T1000 (cell line): ENCODE results near the gene KCNH5.

ENCODE experiments used
- DNase-seq: peaks from one replicate; lab custom pipeline; 2025; ENCODE audit warnings: mixed read lengths; lab: John Stamatoyannopoulos, UW

Gene KCNH5

DNA sequence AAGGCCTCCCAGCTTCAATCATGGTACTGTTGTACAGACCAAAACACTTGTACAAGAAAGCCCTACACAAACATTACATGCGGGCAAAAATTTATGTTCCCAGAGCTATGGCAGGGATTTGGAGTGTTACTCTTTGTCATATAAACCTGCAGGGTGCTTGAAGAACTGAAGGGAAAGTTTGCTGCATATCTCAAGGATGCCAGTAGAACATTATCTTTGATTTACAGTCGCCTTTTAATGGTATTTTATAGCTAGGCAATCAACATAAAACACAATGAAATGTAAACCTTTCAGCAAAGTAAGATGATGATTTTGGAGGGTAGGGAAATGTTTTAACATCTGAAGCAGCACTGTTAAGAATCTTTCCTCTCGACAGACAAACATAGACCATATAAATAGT is 305.6 kb downstream of the KCNH5 start:
- DNase-seq = no peak

GRCh38 chr14:62736048-62737043 is 308.9 kb downstream of the KCNH5 start:
- no peak for DNase-seq

DNA sequence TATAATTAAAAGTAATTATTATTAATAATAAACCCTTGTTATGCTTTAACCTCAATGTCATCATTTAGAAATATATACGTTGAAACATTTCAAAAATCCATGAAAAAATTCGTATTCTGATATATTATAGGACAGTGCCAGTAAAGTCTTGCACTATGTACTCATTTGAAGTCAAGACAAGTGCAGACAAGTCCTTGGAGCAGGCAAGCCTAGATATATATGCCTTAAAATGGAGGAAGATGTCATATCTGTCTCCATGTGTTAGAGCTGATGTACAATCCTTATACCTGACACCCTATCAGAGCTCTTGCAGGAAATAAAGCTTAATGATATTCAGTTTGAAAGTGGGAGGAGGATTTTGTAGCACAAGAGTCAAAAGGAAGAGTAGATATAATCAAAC is 310.4 kb downstream of the KCNH5 start:
- DNase-seq = no peak

GRCh38 chr14:62722406-62722805 is 322.9 kb downstream of the KCNH5 start:
- no peak for DNase-seq

DNA sequence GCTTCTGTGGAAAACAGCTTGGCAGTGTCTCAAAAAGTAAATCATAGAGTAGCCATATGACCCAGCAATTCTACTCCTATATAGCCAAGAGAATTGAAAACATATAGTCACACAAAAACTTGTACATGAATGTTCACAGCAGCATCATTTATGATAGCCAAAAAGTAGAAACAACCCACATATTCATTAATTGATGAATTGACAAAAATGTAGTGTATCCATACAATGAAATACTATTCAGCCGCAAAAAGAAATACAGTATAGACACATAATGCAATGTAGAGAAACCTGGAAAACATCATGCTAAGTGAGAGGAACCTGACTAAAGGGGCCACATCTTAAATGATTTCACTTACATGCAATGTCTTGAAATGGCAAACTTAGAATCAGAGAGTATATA is 326.6 kb downstream of the KCNH5 start:
- DNase-seq = no peak

GRCh38 chr14:62711351-62712023 is 333.8 kb downstream of the KCNH5 start:
- DNase-seq = no peak

- no peak for DNase-seq
Measured at GRCh38 chr14:62710811-62711210, 334.4 kb downstream of the KCNH5 start.

DNA sequence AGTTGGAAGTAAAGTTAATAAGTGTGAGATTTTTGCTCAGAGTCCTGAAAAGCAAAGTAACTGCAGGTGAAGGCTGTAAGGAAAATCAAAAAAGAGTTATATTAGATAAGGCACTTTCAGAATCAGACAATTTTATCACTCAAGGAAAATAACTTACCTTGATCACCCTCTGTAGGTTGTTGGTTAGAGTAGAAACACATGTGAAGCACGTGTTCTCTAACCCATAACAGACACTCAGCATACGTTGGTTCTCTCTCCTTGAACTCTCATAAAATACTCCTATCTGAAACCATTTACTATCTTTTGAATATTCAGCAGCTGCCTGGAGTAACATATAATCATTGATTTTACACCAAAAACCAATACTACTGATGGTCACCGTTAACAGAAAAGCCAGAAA is 335.5 kb downstream of the KCNH5 start:
- no peak for DNase-seq

DNA sequence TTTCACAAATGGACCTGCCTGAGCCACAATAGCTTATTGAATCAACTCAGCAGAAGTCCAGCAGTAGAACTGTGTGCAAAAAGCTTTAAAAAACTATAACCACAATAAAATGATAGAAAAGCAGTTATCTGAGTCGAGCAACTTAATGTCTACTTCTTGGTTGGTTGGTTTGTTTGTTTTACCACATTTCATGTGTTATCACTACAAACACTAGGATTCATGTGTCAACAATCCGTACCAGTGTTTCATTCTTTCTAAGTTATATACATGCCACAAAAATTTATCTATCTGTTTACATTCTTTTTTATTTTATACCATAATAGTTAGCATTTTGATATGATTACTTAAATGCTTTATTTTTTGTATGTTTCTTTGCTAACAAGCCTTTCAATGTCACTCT is 339.0 kb downstream of the KCNH5 start:
- no peak for DNase-seq

- DNase-seq = no peak
Measured at GRCh38 chr14:62697461-62697860, 347.8 kb downstream of the KCNH5 start.

GRCh38 chr14:62696929-62697328 is 348.3 kb downstream of the KCNH5 start:
- DNase-seq = no peak

DNA sequence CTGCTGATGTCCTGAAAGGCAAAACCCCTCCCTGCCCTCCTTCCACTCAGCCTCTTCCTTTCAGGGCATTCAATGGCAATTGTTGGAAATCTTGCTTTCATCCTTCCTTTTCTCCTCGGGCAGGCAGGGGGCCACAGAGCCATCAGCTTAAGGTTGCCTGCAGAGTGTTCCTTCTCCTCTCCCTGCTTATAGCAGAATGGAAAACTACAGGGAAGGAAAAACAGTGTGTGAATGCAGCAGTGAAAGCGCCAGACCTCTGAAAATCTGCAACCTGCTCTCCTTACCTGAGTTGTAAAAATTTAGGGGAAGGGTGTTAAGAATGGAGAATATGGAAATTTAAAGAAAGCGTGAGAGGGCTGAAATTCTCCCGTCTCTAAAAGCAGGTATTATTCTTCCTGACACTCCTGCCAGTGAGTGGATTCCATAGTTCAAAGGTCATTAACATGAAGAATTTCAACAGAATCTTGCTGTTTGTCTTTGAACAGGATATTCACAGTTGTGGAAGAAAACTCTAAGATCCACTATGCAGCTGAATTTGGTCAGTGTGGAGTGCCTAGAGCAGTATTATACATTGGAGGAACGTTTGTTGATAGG is 348.8 kb downstream of the KCNH5 start:
- DNase-seq = no peak

DNA sequence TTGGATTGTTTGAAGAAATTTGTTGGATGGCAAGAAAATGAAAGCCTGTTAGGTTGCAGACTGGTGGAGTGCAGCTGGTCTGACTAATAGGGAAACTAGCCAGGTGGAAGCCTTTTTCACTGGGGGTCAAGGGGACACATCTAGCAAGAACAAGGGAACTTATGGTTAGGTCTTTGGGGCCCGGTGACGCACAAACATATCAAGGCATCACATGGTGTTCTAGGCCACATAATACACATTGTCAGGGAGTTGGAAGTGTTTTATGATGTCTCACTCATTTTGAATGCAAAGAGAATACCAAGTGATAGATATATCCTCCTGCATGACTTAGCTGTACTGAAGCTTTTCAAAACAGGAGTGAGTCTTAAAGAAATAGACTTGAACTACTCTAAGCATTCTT is 351.2 kb downstream of the KCNH5 start:
- peak; percentile 24 for DNase-seq

GRCh38 chr14:62692490-62693106 is 352.7 kb downstream of the KCNH5 start:
- DNase-seq = no peak

DNA sequence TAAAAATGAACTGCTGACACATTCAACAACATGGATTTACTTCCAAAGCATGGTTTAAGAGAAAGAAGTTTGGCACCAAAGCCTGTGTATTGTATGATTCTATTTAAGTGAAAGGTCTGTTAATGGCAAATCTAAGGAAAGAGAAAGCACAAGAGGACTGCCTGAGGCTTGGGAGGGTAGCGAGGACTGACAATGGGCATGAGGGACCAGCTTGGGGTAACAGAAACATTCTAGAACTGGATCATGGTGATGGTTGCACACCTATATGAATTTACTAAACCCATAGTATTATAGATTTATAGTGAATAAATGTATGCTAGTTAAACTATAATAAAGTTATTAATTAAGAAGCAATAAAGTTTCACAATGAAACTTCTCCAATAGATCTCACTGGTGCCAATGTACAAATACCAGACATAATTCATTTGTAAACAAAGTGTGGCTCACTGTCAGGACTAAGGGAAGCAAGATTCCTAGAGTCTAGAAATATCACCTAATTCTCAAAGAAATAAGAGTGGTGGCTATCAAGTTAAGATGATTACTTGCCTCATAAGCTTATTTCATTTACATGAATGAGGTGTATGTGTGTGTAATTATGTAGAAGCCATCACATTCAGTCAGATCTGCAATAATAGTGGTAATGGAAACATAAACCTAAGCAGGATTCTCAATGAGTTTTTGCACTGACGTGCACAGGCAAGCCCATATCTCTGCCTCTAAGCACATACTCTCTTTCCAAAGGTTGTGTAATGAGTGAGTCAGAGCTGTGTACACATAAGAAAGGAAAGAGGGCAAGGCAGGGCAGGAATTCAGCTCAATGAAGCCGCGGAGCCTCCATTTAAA is 353.4 kb downstream of the KCNH5 start:
- peak; percentile 53 for DNase-seq

DNA sequence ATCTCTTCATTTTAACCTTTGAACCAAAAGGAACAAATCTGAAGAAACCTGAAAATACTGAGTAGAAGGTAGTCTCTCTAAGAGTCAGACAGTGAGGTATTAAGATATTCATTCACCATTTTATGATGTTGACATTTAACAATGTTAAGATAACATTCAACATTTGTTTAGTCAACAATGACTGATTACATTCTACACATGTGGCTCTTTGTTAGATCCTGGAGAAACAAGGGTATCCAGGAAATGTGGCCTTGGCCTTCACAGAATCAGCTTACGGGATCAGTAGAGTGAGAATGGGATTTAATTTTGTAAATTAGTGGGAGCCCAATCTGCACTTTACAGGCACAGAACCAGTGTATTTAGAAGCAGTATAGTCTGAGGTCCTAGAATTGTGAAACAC is 355.5 kb downstream of the KCNH5 start:
- DNase-seq = no peak

- DNase-seq = no peak
Measured at GRCh38 chr14:62687818-62688217, 357.4 kb downstream of the KCNH5 start.

DNA sequence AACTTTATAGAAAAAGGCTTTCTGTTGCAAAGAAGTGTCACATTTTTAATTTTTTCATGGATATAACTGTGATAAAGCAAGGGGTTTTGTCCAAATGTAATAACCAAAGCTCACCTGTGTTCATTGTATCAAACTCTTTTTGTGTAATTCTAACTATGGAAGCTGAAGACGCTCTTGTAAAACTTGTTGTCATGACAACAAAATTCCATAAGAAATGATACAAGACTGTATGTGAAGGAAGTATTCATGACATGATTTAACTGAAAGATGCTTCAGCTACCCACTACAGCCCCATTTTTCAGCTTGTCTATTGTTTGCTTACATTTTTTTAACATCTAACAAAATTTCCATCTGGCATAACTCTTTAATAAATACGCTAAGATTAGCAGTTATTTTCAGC is 360.9 kb downstream of the KCNH5 start:
- DNase-seq = no peak

- no peak for DNase-seq
Measured at GRCh38 chr14:62682208-62682607, 363.1 kb downstream of the KCNH5 start.

DNA sequence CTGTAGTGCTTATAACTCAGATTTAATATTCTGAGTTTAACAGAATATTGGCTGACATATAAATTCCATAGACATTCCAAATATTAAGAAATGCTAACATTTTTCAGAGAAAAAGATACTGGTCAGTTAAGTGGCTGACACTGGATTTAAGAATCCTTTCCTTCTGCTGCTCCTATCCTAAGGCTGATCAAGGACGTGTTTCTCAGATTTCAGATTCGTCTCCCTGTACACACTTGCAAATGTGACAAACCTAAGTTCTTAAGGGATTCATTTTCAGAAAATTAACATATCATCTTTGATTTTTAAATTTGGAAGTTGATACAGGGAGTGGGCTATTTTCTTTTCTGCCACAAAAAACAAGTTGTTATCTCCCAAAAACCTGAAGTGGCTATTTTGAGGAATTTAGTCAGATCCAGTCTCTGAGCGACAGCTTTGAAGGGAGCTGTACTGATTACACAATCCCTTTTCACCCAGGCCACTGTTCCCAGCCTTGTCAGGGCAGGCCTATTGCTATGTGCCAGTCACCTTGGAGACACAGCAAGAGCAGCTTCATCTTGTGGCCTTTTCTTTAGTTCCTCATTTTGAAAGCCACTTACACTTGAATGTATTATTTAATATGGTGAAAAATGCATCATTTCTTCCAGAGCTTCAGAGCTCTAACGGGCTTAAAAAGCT is 370.6 kb downstream of the KCNH5 start:
- no peak for DNase-seq
